GM19043 (cell line): ENCODE results near the gene FUBP3.

Experiments
- ATAC-seq: cut with Tn5 transposase; IDR thresholded peaks from one replicate; pipeline ENCODE4 v1.9.1; 2021; ENCODE audit warnings: low read depth; ENCODE audit not compliant: unreplicated experiment

The FUBP3 gene

GRCh38 chr9:130578865-130579737 is at the start of gene FUBP3:
Gene FUBP3, plus strand, starts transcription at chr9:130579577. Its CDS starts 104 bp downstream, at chr9:130579681.
- peak; percentile 78 for ATAC-seq

GRCh38 chr9:130530938-130531337 is 48.4 kb upstream of the FUBP3 start:
- ATAC-seq: no peak

- ATAC-seq: no peak
These were observed 47.7 kb upstream of the FUBP3 start for GRCh38 chr9:130531670-130532069.

- ATAC-seq: no peak
These were observed 46.8 kb upstream of the FUBP3 start for GRCh38 chr9:130532426-130533080.

- ATAC-seq: no peak
These were observed 43.4 kb upstream of the FUBP3 start for GRCh38 chr9:130535818-130536521.

GRCh38 chr9:130536701-130537107 is 42.7 kb upstream of the FUBP3 start:
- ATAC-seq: no peak

GRCh38 chr9:130537346-130538050 is 41.9 kb upstream of the FUBP3 start:
- ATAC-seq: no peak

GRCh38 chr9:130539420-130540223 is 39.8 kb upstream of the FUBP3 start:
- no peak for ATAC-seq

GRCh38 chr9:130541533-130541932 is 37.8 kb upstream of the FUBP3 start:
- no peak for ATAC-seq

GRCh38 chr9:130542038-130542437 is 37.3 kb upstream of the FUBP3 start:
- no peak for ATAC-seq

GRCh38 chr9:130542457-130543228 is 36.7 kb upstream of the FUBP3 start:
- ATAC-seq: no peak

GRCh38 chr9:130543368-130543767 is 36.0 kb upstream of the FUBP3 start:
- ATAC-seq: no peak

- no peak for ATAC-seq
These were observed 35.5 kb upstream of the FUBP3 start for GRCh38 chr9:130543859-130544258.

GRCh38 chr9:130544364-130544763 is 35.0 kb upstream of the FUBP3 start:
- ATAC-seq: no peak

GRCh38 chr9:130548103-130548502 is 31.3 kb upstream of the FUBP3 start:
- no peak for ATAC-seq

GRCh38 chr9:130549093-130549735 is 30.2 kb upstream of the FUBP3 start:
- no peak for ATAC-seq

GRCh38 chr9:130554606-130555005 is 24.8 kb upstream of the FUBP3 start:
- no peak for ATAC-seq

- ATAC-seq: no peak
These were observed 24.3 kb upstream of the FUBP3 start for GRCh38 chr9:130555061-130555460.

GRCh38 chr9:130555968-130556367 is 23.4 kb upstream of the FUBP3 start:
- ATAC-seq: no peak
